HG03196 (cell line): ENCODE data around the gene SNN.

Experiments used
- ATAC-seq: cut with Tn5 transposase; IDR thresholded peaks from one replicate; pipeline ENCODE4 v1.9.1; 2021; ENCODE audit not compliant: unreplicated experiment

Gene SNN

DNA sequence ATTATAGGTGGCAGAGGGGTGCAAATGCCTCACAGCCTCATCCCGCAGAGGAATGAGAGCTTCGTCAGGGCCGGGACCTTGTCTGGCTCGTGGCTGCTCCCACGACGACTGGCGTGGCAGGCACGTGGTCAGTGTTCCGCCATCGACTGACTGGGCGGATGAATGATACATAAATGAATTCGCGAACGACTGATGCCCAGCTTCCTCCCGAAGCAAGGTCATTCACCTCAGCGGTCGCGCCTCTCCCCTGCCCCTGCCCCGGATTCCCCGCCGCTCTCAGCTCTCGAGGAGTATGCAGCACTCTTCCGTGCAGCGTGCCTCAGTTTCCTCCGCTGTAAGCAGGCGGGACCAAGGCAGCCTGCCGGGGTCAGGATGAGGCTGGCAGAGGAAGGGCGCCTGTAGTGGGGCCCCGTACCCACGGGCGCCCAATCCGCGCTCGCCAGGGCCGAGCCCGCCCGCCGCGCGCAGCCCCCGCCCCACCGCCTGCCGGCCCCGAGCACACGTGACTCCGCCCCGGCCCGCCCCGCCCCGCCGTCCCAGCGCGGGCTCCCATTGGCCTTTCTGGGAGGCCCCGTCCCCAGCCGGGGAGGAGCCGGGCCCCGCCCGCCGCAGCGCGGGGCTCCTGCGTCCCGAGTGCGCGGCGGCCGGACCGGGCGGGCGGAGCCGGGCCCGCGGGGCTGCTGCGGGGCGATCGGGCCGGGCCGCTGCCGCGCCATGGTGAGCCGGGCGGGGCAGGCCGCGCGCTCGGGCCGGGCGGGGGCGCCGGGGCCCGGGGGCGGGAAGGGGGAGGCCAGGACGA lies at the start of gene SNN:
Gene SNN (plus strand): TSS at position 632 of the 799 bp plus-strand sequence. CDS start 7,605 bp downstream, outside the sequence.
- peak; percentile 37 for ATAC-seq

GRCh38 chr16:11619327-11619851 lies 48.9 kb upstream of the SNN start:
- ATAC-seq: peak; percentile 40

- no peak for ATAC-seq
Measured at GRCh38 chr16:11620243-11621003, 47.8 kb upstream of the SNN start.

DNA sequence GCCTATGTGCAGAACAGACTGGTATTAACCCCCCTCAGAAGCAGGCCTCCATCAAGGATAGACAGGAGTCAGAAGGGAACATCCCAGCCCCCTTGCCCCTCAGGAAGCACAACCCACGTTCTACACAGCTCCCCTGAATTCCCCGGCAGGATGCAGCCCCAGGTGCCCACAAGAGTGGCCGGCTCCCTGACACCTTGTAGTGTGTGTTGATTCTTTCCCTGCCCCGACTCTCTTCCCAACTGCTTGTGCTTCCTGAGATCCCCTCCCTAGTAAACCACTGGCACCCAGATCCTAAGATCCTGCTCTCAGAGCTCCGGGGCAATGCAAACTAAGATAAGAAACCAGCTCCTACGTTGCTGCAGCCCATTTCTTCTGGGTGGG lies 46.7 kb upstream of the SNN start:
- no peak for ATAC-seq

DNA sequence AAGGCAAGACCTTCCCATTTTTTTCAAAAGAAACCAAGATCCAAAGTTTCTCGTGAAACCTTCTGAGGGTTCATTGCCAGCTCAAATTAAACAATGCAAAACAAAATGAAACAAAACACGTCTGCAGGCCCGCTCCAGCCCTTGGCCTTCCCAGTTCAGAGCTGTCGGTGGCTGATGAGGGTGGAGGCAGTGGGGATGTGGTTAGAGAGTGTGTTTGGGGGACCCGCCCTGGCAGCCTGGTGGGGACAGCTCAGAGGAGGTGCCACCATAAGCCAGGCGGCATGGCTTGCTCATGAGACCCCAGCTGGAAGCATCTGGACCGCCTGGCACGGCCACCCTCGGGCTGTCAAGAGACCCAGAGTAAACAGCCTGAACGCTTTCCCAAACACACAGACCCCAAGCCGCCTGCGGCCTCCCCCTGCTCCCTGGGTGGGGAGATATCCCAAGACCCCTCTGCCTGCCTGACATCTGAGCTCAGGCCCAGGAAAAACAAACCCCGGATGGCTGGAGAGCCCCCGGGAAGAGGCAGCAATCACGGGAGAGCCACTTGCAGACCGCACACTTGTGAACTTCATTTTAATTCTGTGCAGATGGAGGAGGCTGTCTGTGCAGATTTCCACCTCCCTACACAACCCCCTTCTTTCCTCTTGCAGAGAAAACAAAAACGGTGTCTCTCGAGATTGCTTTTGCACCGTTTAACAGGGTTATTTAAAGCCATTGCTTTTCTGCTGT lies 46.2 kb upstream of the SNN start:
- no peak for ATAC-seq

DNA sequence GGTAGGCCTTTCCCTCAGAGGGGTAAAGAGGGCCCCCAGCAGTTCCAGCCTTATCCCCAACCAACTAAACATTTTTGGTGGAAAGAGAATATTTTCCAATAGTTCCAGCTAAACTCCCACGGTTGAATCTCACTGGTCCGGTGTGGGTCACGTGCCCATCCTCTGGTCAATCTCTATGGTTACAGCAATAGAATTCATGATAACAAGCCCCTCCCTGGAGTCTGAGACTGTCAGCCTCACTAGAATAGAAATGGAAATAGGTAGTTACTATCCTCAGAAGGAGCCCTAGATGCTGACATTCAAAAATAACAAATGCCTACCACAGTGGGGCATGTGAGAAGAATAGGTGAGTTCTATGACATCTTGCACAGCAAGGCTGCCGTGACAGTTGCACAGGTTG lies 44.0 kb upstream of the SNN start:
- ATAC-seq: no peak

DNA sequence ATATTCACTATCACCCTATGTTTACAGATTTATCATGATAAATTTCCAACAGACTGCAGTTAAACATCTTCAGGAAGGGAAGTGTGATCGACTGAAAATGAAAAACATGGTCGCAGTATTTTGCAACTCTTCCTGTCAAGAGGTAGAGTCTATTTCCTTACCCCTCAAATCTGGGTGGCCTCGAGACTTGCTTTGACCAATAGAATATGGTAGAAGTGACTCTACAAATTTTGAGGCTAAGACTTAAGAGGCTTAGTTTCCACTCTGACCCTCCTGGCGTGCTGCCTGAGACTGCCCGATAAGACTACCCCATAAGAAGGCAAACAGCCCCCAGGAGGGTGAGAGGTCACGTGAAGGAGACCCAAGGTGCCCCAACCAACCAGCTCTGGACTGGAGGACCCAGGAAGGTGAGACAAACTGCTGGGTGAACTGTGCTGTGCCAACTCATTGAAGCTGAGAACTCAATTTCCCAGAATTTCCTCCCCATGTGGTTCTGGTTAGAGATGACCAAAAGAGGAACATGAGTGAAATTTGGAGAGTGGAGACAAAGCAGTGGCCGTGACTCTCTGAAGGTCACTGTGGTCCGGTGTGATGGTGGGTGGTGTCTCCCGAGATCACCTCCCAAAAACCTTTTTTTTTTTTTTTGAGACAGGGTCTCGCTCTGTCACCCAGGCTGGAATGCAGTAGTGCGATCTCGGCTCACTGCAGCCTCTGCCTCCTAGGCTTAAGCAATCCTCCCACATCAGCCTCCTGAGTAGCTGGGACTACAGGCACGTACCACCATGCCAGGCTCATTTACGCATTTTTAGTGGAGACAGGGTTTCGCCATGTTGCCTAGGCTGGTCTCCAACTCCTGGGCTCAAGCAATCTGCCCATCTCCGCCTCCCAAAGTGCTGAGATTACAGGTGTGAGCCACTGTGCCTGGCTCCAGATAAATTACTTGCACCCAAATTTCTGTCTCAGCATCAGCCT lies 43.3 kb upstream of the SNN start:
- no peak for ATAC-seq

GRCh38 chr16:11625769-11626168 lies 42.5 kb upstream of the SNN start:
- no peak for ATAC-seq

- no peak for ATAC-seq
Measured at GRCh38 chr16:11626657-11627291, 41.5 kb upstream of the SNN start.

- ATAC-seq: no peak
Measured at GRCh38 chr16:11627292-11627663, 41.0 kb upstream of the SNN start.

DNA sequence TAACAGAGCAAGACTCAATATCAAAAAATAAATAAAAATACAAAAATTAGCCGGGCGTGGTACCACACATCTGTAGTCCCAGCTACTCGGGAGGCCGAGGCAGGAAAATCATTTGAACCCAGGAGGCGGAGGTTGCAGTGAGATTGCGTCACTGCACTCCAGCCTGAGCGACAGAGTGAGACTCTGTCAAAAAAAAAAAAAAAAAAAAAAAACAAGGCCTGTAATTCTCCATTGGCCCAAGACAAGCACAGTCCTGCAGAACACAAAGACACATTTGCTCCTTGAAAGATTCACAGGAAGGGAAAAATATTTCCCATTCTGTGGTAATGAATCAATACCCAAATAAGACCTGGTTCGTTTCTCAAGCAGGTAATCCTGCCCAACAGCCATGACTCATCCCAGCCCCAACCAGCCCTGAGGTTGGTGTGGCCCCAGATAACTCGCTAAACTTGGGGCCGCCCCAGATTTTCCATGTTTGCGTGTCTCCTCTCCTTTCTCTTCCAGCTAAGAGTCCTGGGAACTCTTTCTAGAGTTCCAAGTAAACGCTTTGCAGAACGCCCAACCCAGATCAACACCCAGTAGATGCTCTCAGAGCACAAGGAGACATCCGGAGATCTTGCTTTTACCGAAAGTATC lies 40.3 kb upstream of the SNN start:
- ATAC-seq: no peak

DNA sequence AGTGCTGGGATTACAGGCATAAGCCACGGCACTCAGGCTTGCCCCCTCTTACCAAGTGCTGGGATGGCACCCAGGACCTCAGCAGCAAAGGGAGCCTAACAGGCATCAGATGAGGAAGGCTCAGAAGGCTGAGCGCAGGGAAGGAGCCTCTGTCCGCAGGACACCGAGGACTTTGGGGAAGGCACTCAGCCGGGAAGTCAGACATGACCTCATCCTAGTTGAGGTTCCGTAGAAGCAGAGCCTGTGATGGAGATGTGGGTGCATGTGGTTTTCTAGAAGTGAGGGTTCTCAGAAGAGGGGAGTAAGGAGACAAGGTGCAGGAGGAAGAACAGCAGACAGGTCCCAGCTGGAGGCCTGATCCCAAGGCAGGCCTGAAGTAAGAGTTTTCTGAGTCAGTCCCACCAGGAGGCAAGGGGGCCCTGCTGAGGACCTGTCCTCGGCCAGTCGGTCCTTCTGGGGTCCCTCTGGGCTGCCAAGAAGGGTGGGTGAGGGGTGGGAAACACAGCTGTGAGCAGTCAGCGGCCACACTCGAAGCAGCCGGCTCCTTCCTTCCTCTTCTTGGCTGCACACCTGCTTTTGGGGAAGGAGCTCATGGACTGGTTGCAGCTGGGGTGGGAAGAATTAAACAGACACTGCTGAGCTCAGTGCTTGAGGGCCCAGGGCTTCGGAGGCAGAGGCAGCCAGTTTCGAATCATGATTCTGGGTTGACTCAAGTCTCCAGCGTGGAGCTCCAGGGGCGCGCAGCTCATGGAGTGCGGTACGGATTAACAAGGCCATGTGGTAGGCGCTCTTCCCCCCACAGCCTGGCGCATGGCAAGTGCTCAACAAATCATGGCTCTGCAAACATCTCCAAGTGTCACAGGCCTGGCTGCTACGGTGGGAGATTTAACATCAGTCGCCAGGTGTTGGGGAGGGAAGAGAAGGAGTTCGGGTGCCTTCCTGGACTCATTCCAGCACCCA lies 38.9 kb upstream of the SNN start:
- ATAC-seq: no peak

DNA sequence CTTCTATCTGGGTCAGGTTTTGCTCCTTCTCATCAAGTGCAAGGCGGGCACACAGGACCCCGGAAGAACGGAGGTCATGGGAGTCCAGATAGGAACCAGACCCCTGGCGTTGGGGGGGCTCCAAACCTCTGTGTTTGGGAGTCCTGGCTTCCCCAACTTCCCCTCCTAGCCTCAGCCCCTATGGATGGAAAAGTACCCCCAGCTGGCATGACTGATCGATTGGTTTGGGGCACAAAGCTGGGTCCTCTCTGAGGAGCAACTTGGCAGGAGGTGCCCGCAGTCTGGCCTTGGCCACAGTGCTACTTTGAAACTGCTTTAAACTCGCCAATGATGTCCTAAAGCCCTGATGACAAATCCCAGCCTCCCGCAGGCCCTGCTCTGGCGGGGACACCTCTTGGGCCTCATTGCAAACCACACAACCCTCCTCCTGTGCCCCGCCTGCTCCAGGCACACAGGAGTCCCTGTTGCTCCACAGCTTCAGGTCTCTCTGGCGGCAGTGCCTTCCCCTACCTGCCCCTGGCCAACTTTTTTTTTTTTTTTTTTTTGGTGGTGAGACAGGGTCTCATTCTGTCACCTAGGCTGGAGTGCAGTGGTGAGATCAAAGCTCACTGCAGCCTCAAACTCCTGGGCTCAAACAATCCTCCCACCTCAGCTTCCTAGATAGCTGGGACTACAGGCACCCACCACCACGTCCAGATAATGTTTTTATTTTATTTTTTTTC lies 38.0 kb upstream of the SNN start:
- ATAC-seq: no peak

DNA sequence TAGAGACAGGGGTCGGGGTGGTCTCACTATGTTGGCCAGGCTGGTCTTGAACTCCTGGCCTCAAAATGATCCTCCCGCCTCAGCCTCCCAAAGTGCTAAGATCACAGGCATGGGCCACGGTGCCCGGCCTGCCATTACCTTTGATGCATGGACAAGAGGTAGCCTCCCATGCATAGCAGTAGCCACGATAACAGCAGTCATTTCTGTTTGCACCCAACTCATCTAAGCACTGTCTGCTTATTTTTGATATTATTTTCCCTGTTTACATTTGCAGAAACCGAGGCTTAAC lies 37.5 kb upstream of the SNN start:
- no peak for ATAC-seq

DNA sequence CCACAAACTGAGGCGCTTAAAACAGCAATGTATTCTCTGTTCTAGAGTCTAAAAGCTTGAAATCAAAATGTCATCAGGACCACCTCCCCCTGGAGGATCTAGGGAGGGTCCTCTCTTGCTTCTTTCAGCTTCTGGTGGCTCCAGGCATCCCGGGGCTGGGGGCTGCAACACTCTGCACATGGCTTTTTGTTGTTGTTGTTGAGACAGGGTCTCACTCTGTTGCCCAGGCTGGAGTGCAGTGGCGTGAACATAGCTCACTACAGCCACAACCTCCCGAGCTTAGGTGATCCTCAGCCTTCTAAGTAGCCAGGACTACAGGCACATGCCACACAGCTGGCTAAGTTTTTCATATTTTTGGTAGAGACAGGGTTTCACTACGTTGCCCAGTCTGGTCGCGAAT lies 37.0 kb upstream of the SNN start:
- no peak for ATAC-seq

GRCh38 chr16:11632455-11632939 lies 35.8 kb upstream of the SNN start:
- no peak for ATAC-seq

DNA sequence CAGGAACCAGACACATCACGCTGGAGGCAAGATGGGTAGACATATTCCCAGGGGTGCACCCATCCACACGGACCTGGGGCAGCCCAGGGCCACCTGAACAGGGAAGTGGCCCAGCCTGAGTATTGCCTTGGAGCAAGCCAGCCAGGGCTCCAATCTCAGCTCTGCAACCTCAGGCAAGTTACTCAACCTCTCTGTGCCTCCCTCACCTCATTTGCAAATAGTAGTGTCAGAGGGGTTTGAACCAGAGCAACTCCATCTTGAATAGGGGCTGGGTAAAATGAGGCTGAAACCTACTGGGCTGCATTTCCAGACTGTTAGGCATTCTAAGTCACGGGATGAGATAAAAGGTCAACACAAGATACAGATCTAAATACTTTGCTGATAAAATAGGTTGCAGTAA lies 35.1 kb upstream of the SNN start:
- ATAC-seq: no peak

DNA sequence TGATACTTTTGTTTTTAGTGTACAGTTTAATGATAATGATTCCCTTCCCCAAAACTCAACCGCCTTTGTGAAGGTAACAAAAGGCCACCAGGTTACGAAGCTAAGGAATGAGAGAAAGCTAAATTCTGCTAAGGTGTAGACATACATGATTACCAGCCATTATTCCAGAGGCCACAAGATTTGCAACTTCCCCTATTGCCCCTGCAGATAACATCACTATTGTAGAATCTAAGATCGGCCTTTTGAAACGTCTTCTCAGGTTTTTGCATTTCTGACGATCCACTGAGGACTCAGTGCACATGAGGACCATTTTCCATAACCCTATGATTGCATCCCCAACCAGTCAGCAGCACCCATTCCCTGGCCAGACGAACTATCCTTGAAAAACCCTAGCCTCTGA lies 33.9 kb upstream of the SNN start:
- no peak for ATAC-seq
